NCI-H69 (cell line): Measurements from ENCODE around the gene MTMR4.
"Not testable (repeated sequence)": the region's sequence is repeated elsewhere in the genome, so short reads cannot be mapped to it uniquely, and the experiment has no call there.

Experiments
- DNase-seq: peaks from one replicate; lab custom pipeline; 2025; lab: John Stamatoyannopoulos, UW

MTMR4 gene

GRCh38 chr17:58525239-58525638, 10.8 kb upstream of the MTMR4 start:
- no peak for DNase-seq

DNA sequence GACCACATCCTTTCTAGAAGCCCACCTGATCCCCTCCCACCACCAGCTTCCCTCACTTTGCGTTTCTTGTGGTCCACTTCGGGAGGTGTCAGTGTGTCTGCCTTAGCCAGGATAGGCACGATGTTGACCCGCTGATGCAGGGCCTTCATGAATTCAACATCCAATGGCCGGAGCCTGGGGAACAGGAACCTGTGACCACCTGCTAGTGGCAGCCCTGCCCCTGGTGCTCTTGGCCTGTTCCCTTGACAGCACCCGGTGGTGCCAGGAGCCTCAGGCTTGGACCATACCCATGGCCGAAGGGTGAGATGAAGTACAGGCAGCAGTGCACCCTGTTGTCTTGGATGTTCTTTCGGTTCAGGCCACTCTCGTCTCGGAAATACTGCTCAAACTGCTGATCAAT, 7.2 kb upstream of the MTMR4 start:
- DNase-seq = no peak

GRCh38 chr17:58520843-58521430, 6.5 kb upstream of the MTMR4 start:
- DNase-seq = peak; percentile 42

DNA sequence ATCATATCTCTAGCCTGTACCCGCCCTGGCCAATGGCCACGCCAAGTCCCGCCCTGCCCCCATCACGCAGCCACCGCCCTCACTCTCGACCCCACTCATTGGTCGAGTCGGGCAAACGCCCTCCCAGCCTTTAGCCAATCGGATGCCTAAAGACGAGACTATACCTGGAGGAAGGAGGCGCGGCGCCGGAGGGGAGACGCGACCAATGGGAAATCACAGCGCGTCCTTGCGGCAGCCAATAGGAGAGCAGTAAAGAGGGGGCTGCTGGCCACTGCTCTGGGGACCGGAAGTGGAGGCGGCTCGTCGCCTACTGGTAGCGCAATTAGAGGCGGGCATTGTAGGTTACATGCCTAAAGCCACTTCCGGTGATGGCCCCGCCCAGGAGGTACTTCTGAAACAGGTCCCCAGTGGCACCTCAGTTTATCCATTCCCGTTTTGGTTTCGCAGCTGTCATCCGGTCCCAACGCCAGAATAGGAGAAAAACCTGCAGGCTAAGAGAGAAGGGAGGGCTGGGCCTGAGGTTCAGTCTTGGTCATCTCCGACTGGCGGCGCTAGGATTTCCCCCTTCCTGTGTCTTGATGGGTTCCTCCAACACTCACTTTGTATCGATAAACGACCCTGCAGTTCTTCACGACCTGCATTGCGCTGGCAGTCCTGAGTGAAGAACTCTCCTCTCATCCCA, 3.6 kb upstream of the MTMR4 start:
- peak; percentile 100 for DNase-seq

DNA sequence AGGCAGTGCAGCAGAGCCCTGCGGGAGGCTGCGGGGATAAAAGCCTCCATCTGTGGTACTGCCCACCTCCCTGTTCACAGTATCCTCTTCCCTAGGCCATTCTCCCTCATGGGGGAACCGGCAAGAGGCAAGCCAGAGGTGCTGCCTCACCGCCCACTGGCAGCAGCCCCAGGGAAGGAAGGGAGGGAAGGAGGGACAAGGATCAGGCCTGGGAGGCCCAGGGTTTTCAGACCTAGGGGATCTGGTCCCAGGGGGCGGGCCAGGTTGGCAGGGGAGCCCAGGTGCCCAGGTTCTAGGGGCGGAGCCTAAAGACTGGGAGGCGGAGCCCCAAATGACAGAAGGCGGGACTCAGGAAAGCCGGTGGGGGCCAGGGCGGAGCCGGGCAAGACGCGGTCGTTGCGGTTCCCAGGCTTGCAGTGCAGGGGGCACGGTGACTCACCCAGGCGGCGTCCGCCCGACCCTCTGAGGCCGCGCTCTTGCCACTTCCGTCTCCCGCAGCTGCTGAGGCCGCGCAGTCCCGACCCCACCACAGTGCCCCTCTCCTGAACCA, 3.0 kb upstream of the MTMR4 start:
- no peak for DNase-seq

- no peak for DNase-seq
Observed at GRCh38 chr17:58516644-58517377, 2.4 kb upstream of the MTMR4 start.

- no peak for DNase-seq
Observed at GRCh38 chr17:58515286-58515685, 848 bp upstream of the MTMR4 start.

GRCh38 chr17:58514770-58515157, 326 bp upstream of the MTMR4 start:
- DNase-seq = no peak

- peak; percentile 59 for DNase-seq
Observed at GRCh38 chr17:58513267-58513964, 1.0 kb downstream of the MTMR4 start.

GRCh38 chr17:58510075-58510474, 4.4 kb downstream of the MTMR4 start:
- no peak for DNase-seq

GRCh38 chr17:58508341-58509067, 5.9 kb downstream of the MTMR4 start:
- no peak for DNase-seq

GRCh38 chr17:58507123-58507634, 7.3 kb downstream of the MTMR4 start:
- no peak for DNase-seq

GRCh38 chr17:58506354-58507080, 7.9 kb downstream of the MTMR4 start:
- no peak for DNase-seq

DNA sequence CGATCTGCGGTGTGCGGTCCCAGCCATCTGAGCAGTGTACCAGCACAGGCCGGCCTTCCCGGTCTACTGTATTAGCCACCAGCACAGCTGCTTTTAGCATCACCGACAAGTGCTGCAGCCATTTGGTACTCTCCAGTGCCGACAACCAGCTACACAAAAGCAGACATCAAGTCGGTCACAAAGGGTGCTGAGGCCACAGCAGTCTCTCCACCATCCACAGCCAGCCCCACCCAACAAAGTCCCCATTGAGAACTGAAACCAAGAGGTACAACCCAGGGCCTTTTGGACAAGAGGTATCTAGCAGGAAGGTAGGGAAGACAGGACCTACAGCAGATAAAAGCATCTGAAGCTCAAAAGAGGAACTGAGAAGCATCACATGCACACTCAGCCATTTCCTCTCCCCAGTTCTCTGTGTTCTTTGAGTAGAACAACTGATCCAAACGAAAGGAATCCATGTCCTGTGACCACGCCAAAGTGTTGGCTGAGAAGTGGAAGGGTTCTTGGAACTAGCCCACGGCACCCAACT, 9.5 kb downstream of the MTMR4 start:
- DNase-seq = no peak

DNA sequence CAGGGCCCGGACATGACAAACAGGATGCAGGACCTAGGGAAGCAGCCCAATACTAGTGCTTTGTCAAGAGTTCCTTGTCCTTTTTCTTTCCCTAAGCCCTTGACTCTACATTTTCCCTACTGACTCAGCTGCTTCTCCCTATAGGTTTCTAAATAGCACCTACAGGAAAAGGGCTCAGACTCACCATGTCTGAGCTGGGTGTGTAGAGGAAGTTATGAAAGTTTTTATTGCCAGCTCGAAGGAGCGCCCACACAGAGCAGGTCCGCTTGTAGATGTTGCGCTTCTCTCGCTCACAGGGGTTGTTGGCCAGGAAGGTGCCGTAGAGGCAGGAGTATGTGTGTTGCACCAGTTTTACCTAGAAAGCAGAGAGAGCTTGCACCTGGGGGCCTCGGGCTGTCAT, 10.6 kb downstream of the MTMR4 start:
- no peak for DNase-seq

GRCh38 chr17:58503134-58503533, 11.3 kb downstream of the MTMR4 start:
- DNase-seq = not testable (repeated sequence)

- DNase-seq = no peak
Observed at GRCh38 chr17:58501451-58501850, 13.0 kb downstream of the MTMR4 start.

GRCh38 chr17:58498177-58498828, 16.1 kb downstream of the MTMR4 start:
- DNase-seq = no peak

DNA sequence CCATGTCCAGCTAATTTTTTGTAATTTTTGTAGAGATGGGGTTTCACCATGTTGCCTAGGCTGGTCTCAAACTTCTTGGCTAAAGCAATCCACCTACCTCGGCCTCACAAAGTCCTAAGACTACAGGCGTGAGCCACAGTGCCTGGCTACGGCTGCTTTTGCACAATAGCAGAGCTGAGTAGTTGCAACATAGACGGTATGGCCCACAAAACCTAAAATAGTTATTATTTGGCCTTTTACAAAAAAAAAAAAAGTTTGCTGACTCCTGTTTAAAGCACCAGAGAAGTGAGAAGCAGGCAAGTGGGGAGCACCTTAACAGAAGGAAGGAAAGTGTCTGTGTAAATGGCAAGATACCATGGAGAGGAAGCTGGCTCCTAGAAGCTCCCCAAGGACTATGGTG, 20.9 kb downstream of the MTMR4 start:
- no peak for DNase-seq
